GM12892 (cell line): ENCODE results near the gene PIP4K2A.
"Not testable (repeated sequence)": the region's sequence is repeated elsewhere in the genome, so short reads cannot be mapped to it uniquely, and the experiment has no call there.

Experiments used
- DNase-seq: peaks from one replicate; pipeline ENCODE4 v3.0.0; 2011; ENCODE audit not compliant: insufficient read length
- FAIRE-seq: peaks from 2 replicates; lab custom pipeline; 2011; peaks lifted over from hg19 to GRCh38; lab: Jason Lieb, UNC
- POLR2A ChIP-seq: IDR thresholded peaks from 2 replicates; pipeline ENCODE4 v1.6.1; 2011; ENCODE audit warnings: low read depth, low read length, control low read depth
- POLR2AphosphoS5 ChIP-seq: IDR thresholded peaks from 2 replicates; pipeline ENCODE4 v1.6.1; 2011; ENCODE audit warnings: low read depth, low read length, control low read depth
- TAF1 ChIP-seq: IDR thresholded peaks from 2 replicates; pipeline ENCODE4 v1.6.1; 2011; ENCODE audit warnings: low read depth, mild to moderate bottlenecking, control low read depth, low read length, borderline replicate concordance

PIP4K2A gene

GRCh38 chr10:22704471-22704911 is 9.9 kb downstream of the PIP4K2A start:
- TF ChIP-seq POLR2A, result no peak
- 0 out of 2 replicates have a peak, but pooled peaks have one; percentile 0 for TF ChIP-seq TAF1
- FAIRE-seq, result no peak
- DNase-seq, result no peak

GRCh38 chr10:22702348-22702747 is 12.0 kb downstream of the PIP4K2A start:
- DNase-seq (no peak), FAIRE-seq (no peak)
- TF ChIP-seq POLR2A, result no peak
- no peak for TF ChIP-seq TAF1
- TF ChIP-seq POLR2AphosphoS5, result no peak

- TF ChIP-seq TAF1 (no peak), POLR2A (no peak), POLR2AphosphoS5 (no peak)
- FAIRE-seq (peak; percentile 96), DNase-seq (no peak)
These were observed 13.1 kb downstream of the PIP4K2A start for GRCh38 chr10:22701132-22701826.

- TF ChIP-seq TAF1 (no peak), POLR2AphosphoS5 (peak; percentile 74; the same call in 1 of the 2 replicates), POLR2A (peak; percentile 42; the same call in 1 of the 2 replicates)
- DNase-seq, result no peak
- FAIRE-seq, result no peak
These were observed 13.9 kb downstream of the PIP4K2A start for GRCh38 chr10:22700489-22700888.

- FAIRE-seq (peak; percentile 90), DNase-seq (no peak)
- TF ChIP-seq TAF1 (no peak), POLR2A (no peak), POLR2AphosphoS5 (no peak)
These were observed 14.4 kb downstream of the PIP4K2A start for GRCh38 chr10:22699976-22700375.

GRCh38 chr10:22698941-22699440 is 15.4 kb downstream of the PIP4K2A start:
- DNase-seq, result no peak
- FAIRE-seq, result peak; percentile 54
- TF ChIP-seq POLR2AphosphoS5 (no peak), TAF1 (no peak), POLR2A (no peak)

GRCh38 chr10:22697800-22698199 is 16.6 kb downstream of the PIP4K2A start:
- FAIRE-seq (peak; percentile 67), DNase-seq (no peak)
- TF ChIP-seq TAF1, result no peak

GRCh38 chr10:22697101-22697500 is 17.3 kb downstream of the PIP4K2A start:
- no peak for TF ChIP-seq POLR2AphosphoS5
- TF ChIP-seq TAF1, result no peak
- FAIRE-seq (peak; percentile 14), DNase-seq (no peak)

- TF ChIP-seq POLR2A (no peak), POLR2AphosphoS5 (no peak), TAF1 (no peak)
- DNase-seq (no peak), FAIRE-seq (peak; percentile 91)
These were observed 20.5 kb downstream of the PIP4K2A start for GRCh38 chr10:22693860-22694259.

GRCh38 chr10:22693371-22693784 is 21.0 kb downstream of the PIP4K2A start:
- FAIRE-seq (no peak), DNase-seq (no peak)
- TF ChIP-seq POLR2AphosphoS5 (no peak), POLR2A (no peak), TAF1 (no peak)

- DNase-seq, FAIRE-seq: not testable (repeated sequence)
These were observed 22.3 kb downstream of the PIP4K2A start for GRCh38 chr10:22692119-22692518.

GRCh38 chr10:22690614-22691431 is 23.6 kb downstream of the PIP4K2A start:
- TF ChIP-seq POLR2AphosphoS5 (peak; percentile 19; the same call in 1 of the 2 replicates), TAF1 (no peak), POLR2A (no peak)
- DNase-seq, result no peak
- peak; percentile 24 for FAIRE-seq
